Transverse colon (tissue), 4 donors: ENCODE results near the gene SAMD1.

ENCODE experiments used
- CTCF ChIP-seq, 5 experiments: fragments of 200-600 bp in 3 of 5; fragments of 450-650 bp in 2 of 5; sonication (generic) in 3 of 5; IDR thresholded peaks; 1 replicate in 2 of 5; 2 replicates in 3 of 5; pipeline ENCODE4 v1.5.1; 2016 to 2017; ENCODE audit warnings: antibody characterized with exemption in 5 of 5, inconsistent platforms in 3 of 5, mild to moderate bottlenecking in 2 of 5, moderate library complexity in 1 of 5
- EP300 ChIP-seq: sonication (generic); formaldehyde crosslinking; IDR thresholded peaks from one replicate; pipeline ENCODE4 v1.6.1; 2017; ENCODE audit warnings: antibody characterized with exemption, low read depth
- POLR2A ChIP-seq: fragments of 450-650 bp; IDR thresholded peaks from one replicate; pipeline ENCODE4 v1.6.1; 2016; ENCODE audit warnings: antibody characterized with exemption, mild to moderate bottlenecking, moderate library complexity
- POLR2AphosphoS5 ChIP-seq, 3 donors: sonication (generic); formaldehyde crosslinking; IDR thresholded peaks; one replicate each; pipeline ENCODE4 v1.6.1; 2016; ENCODE audit warnings: antibody characterized with exemption in 3 of 3

GRCh38 chr19:14082675-14082960 lies 7.9 kb downstream of the SAMD1 start:
- TF ChIP-seq CTCF (IDR thresholded peaks at IDR 0.05) = no peak
- TF ChIP-seq POLR2A = no peak
- TF ChIP-seq POLR2AphosphoS5 (IDR thresholded peaks at IDR 0.05) = no peak
- no peak for TF ChIP-seq EP300
